Astrocyte of the cerebellum (primary cell): ENCODE data around the gene NAA10.

Experiments
- DNase-seq: peaks from one replicate; pipeline ENCODE4 v3.0.0-alpha.2; 2011; ENCODE audit warnings: low read depth
- H3K4me3 ChIP-seq: 2 replicates; pipeline ENCODE4 v1.5.1; 2011; ENCODE audit warnings: mild to moderate bottlenecking, low read depth, low read length, moderate library complexity
- in situ Hi-C: cut with HindIII; loops from 2 replicates; pipeline ENCODE4 v1.10.0; 2017; ENCODE audit warnings: low sequenced_read_pairs
- TF ChIP-seq, protein P1 (sequence below): IDR thresholded peaks from 2 replicates; pipeline ENCODE4 v1.5.1; 2012; ENCODE audit warnings: low read length, low read depth, moderate library complexity, mild to moderate bottlenecking; ENCODE audit errors: missing control alignments

NAA10 gene

DNA sequence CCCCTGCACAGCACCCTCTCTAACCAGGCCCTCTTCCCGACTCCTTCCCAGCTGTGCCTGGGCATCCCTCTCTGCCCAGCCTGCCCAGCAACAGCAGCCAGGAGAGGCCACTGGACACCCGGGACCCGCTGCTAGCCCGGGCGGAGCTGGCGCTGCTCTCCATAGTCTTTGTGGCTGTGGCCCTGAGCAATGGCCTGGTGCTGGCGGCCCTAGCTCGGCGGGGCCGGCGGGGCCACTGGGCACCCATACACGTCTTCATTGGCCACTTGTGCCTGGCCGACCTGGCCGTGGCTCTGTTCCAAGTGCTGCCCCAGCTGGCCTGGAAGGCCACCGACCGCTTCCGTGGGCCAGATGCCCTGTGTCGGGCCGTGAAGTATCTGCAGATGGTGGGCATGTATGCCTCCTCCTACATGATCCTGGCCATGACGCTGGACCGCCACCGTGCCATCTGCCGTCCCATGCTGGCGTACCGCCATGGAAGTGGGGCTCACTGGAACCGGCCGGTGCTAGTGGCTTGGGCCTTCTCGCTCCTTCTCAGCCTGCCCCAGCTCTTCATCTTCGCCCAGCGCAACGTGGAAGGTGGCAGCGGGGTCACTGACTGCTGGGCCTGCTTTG, 29.2 kb downstream of the NAA10 start:
- TF ChIP-seq, protein P1, sequence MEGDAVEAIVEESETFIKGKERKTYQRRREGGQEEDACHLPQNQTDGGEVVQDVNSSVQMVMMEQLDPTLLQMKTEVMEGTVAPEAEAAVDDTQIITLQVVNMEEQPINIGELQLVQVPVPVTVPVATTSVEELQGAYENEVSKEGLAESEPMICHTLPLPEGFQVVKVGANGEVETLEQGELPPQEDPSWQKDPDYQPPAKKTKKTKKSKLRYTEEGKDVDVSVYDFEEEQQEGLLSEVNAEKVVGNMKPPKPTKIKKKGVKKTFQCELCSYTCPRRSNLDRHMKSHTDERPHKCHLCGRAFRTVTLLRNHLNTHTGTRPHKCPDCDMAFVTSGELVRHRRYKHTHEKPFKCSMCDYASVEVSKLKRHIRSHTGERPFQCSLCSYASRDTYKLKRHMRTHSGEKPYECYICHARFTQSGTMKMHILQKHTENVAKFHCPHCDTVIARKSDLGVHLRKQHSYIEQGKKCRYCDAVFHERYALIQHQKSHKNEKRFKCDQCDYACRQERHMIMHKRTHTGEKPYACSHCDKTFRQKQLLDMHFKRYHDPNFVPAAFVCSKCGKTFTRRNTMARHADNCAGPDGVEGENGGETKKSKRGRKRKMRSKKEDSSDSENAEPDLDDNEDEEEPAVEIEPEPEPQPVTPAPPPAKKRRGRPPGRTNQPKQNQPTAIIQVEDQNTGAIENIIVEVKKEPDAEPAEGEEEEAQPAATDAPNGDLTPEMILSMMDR = no peak
- H3K4me3 ChIP-seq = no peak overlapping the region
- no peak for DNase-seq
- in situ Hi-C loops = no loop called here

DNA sequence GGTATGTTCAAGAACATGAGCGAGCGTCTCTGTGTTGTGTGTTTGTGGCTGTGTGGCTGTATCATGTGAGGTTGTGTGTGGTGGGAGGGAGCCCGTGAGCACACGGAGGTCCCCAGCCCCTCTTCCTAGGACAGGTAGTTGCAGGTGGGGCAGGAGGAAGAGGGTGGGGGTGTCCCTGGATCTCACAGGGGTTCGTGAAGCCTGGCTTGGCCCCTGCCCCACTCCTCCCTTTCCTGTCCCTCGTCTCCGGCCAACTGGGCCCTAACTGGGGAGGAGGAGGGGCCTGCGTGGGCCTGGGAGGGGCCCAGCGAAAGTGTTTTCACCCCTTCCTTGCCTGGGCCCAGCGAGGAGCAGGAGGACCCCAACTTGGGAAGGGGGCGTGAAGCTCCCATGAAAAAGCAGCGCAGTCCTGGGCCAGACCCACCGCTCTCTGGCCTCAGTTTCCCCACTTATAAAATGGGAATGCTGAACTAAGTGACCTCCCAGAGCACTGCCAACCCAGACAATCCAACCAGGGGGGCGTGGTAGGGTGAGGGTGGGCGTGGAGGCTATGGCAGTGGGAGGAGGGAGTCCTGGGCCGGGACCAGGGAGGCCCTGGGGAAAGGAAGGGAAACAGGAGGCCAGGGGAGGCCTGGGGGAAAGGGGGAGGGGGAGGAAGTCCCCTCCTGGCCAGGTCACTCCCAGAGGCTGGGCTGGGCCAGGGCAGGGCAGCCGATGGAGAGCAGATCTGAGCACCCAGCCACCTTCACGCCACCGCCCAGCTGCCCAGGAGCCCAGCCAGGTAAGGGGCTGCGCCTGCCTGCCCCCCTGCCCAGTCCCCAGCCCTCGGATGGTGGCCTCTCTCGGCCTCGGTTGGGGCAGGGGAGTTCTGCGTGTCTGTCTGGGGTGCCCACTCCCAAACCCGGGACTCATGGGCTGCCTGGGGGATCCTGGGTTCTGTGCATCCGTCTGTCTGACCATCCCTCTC, 30.6 kb downstream of the NAA10 start, which contains the start of gene AVPR2:
Gene AVPR2 (plus strand): TSS at position 683 of the 967 bp plus-strand sequence. CDS start 473 bp downstream, outside the sequence.
- TF ChIP-seq, protein P1 = no peak
- in situ Hi-C loops = no loop called here
- H3K4me3 ChIP-seq = no peak within 1 kb of the TSS

DNA sequence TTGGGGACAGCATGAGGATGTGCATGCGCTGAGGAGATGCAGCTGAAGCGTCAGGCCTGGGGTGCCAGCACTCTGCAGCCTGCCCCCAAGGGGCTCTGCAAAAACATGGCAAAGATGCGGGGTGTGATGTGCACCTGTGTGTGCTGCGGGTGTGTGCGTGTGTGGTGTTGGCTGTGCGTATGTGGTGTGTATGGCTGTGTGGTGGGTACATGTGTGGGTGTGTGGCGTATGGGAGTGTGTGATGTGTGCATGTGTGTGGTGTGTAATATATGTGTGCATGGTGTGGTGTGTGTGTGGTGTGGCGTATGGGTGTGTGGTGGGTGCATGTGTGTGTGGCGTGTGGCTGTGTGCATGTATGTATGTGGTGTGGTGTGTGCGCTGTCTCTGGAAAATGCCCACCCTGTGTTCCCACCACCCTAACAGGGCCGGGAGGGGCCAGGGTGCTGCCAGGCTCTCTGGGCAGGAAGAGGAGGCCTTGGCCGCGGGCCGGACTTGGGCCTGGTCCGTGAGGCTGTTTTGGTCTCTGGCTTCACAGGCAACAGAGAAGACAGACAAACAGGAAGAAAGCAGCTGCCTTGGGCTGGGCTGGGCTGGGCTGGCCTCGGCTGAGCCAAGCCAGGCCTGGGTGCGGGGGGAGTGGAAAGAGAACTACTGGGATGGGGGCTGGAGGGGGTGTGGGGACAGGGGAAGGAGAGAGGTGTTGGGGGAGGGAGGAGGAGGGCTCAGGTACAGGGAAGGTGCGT, 31.4 kb downstream of the NAA10 start:
- DNase-seq = no peak
- H3K4me3 ChIP-seq = no peak overlapping the region
- in situ Hi-C loops = no loop called here
- TF ChIP-seq, protein P1 = no peak

More for the DNA sequence above, 30.6 kb downstream of the NAA10 start, which contains the start of gene AVPR2:
- DNase-seq = no peak

DNA sequence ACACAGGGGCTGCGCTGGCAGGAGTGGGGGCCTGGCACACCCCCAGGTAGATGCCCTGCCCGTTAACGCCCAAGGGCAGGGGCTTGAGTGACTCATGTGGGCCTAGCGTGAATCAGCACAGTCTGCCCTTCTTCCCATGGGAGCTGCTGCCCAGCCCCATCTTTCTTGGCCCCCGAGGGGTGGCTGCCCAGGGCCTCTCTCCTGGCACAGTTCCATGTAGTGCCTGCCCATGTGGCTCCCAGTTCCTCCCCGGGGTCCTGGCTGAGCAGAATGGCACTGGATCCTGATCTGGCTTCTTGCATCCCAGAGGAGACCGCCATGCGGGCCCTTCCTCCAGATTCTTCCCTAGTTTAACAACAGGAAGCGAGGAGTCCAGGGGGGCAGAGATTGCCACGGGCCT, 32.5 kb downstream of the NAA10 start:
- in situ Hi-C loops = no loop called here
- DNase-seq = no peak
- TF ChIP-seq, protein P1 = no peak
- no peak overlapping the region for H3K4me3 ChIP-seq

DNA sequence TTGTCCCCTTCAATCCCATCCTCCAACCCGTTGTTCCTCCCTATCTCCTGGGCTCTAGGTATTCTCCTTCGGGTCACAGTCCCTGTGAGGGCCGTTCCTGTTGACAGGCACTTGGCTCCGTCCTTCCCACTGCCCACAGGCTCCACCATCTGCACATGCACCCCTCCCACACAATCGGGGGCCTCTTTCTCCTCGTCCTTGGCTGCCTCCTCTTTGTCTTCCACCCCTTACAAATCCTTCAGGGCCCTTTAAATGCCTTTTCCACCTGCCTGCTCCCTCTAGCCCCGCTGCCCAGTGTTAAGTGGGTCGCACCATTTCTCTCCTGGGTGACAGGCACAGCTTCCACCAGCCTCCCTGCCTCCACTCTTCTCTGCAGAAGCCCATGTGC, 33.1 kb downstream of the NAA10 start:
- no peak for DNase-seq
- TF ChIP-seq, protein P1 = no peak

DNA sequence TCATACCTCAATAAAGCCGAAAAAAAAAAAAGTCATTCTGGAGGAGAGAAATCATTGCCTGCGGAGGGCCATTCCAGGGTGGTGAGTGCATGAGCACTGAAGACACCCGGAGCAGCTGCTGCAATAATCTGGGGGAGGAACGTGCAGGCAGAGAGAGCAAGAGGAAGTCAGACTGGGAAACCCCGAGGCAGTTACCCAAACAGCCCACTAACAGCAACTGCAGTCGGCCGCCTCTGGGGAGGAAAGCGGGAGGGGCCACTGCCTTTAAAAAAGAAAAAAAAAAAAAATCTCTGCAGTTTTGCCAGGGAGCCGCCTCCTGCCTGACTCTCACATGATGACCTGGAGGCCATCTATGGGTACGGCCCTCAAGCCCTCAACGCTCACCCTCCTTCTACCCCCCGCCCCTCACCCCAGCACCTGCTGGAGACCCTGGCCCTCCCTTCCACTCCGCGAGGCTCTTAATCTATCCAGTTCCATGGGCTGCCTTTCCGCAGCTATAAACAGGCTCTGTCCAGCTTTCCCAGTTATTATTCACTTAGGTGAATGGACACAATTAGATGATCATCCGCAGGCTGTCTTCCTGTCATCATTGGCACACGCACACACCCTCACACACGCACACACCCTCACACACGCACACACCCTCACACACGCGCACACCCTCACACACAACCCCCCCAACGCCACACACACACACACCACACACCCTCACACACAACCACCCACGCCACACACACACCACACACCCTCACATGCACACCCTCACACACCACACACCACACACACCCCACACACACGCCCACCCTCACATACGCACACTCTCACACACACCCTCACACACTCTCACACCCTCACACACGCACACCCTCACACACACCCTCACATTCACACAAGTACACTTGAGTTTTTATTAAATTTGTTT, 33.7 kb downstream of the NAA10 start:
- no peak overlapping the region for H3K4me3 ChIP-seq
- TF ChIP-seq, protein P1 = no peak
- peak; percentile 11 for DNase-seq
- in situ Hi-C loops = no loop called here

More for the DNA sequence above, 33.1 kb downstream of the NAA10 start:
- no peak overlapping the region for H3K4me3 ChIP-seq
- in situ Hi-C loops = no loop called here
